Epithelial cell of esophagus (primary cell): ENCODE data around the gene HES4.
A peak's percentile ranks its signal among the peaks of the same experiment; 100 is the strongest.
"Not testable (repeated sequence)": the region's sequence is repeated elsewhere in the genome, so short reads cannot be mapped to it uniquely, and the experiment has no call there.

Experiments used
- DNase-seq: peaks from one replicate; pipeline ENCODE4 v3.0.0; 2010; ENCODE audit warnings: low read depth
- H3K4me3 ChIP-seq: 2 replicates; pipeline ENCODE4 v1.5.1; 2011; ENCODE audit warnings: mild to moderate bottlenecking, low read length, control low read depth
- TF ChIP-seq, protein P1 (sequence below): IDR thresholded peaks from 2 replicates; pipeline ENCODE4 v1.5.1; 2011; ENCODE audit warnings: low read depth, mild to moderate bottlenecking, low read length, control low read depth, inconsistent platforms; ENCODE audit not compliant: insufficient read depth; ENCODE audit errors: missing control alignments

Gene HES4

DNA sequence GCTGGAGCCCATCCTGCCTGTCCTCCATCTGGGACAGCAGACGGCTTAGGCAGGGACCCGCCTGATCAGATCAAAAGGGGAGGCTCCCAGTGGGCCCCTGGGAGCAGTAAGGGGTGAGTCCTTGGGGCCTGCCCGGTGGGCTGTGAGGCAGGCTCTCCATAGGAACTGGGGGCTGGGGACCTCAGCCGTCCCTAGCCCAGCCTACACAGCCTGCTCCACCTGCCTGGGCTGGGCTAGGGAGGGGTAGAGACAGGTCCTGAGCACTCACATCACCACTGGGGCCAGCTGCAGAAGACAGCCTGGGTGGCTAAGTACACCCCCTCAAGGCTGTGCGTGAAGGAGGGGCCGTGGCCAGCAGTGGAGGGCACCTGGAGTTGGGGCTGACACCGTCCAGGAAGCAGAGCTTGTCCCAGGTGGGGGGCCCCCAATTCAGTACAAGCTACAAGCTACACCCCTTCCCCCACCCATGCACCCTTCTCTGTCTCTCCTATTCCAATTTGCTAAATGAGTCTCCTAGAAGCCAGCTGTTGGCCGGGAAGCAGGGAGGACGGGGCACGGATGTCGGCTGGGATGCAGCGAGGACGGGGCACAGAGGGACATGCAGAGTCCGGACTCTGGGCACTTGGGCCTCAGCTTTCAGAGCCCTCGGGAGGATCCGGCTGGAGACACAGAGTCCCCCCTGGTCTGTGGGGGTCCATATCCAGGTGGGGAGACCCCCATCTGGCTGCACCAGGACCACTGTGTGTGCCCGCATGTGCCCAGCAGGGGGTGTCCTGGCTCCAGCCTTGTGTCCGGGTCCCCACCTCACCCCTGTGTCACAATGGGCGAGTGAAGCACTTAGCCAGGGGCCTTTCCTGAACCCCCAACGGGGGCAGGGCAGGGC is 15.1 kb upstream of the HES4 start:
- H3K4me3 ChIP-seq: no peak overlapping the region
- no peak for DNase-seq
- TF ChIP-seq, protein P1, sequence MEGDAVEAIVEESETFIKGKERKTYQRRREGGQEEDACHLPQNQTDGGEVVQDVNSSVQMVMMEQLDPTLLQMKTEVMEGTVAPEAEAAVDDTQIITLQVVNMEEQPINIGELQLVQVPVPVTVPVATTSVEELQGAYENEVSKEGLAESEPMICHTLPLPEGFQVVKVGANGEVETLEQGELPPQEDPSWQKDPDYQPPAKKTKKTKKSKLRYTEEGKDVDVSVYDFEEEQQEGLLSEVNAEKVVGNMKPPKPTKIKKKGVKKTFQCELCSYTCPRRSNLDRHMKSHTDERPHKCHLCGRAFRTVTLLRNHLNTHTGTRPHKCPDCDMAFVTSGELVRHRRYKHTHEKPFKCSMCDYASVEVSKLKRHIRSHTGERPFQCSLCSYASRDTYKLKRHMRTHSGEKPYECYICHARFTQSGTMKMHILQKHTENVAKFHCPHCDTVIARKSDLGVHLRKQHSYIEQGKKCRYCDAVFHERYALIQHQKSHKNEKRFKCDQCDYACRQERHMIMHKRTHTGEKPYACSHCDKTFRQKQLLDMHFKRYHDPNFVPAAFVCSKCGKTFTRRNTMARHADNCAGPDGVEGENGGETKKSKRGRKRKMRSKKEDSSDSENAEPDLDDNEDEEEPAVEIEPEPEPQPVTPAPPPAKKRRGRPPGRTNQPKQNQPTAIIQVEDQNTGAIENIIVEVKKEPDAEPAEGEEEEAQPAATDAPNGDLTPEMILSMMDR: peak; percentile 34

DNA sequence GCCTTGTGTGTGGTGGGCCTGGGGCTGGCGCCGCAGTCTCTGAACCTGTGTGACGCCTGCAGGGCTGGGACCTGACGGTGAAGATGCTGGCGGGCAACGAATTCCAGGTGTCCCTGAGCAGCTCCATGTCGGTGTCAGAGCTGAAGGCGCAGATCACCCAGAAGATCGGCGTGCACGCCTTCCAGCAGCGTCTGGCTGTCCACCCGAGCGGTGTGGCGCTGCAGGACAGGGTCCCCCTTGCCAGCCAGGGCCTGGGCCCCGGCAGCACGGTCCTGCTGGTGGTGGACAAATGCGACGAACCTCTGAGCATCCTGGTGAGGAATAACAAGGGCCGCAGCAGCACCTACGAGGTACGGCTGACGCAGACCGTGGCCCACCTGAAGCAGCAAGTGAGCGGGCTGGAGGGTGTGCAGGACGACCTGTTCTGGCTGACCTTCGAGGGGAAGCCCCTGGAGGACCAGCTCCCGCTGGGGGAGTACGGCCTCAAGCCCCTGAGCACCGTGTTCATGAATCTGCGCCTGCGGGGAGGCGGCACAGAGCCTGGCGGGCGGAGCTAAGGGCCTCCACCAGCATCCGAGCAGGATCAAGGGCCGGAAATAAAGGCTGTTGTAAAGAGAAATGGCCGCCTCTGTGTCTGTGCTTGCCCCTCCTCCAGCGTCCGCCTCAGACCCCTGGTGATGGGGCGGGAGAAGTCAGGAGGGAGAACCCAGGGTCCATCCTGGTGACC is 14.2 kb upstream of the HES4 start:
- H3K4me3 ChIP-seq: no peak overlapping the region
- no peak for DNase-seq

DNA sequence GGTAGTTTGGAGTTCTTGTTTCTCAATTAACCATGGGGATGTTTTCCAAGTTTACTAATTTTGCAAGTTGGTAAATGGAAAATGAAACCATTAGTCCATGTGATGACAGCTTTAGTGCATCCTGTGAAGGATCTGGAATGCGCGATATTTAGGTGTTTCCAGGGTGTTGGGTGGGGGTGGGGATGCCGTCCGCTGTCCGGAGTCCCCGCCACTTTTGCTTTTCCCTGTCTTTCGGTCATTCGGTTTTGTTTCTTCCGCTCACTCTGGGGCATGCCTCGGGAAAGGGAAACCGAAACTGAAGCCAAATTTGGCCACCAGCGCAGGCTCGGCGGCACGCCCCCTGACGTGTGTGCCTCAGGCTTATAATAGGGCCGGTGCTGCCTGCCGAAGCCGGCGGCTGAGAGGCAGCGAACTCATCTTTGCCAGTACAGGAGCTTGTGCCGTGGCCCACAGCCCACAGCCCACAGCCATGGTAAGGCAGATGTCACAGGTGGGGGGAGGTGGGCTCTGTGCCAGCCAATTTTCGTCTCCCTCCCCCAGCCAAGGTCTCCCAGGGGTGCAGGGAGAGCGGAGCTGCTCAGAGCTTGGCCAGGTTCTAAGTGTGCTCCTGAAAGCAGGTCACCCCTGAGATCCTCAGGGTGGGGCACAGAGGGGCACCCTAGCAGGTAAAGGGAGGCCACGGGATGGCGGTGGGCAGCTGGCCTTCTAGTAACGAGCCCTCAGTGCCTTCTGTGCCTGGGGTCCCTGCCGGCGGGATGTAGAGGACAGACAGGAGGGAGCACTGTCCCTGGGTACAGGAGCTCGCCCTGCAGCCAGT is 13.4 kb upstream of the HES4 start, which contains the start of gene ISG15:
Gene ISG15, plus strand, starts transcription at position 393 of the 817 bp plus-strand sequence. Its CDS starts 77 bp downstream, at position 470.
- TF ChIP-seq, protein P1: no peak
- peak within 1 kb of the TSS; percentile 63 for H3K4me3 ChIP-seq
- DNase-seq: peak; percentile 82

More for the DNA sequence above, 14.2 kb upstream of the HES4 start:
- TF ChIP-seq, protein P1: no peak

DNA sequence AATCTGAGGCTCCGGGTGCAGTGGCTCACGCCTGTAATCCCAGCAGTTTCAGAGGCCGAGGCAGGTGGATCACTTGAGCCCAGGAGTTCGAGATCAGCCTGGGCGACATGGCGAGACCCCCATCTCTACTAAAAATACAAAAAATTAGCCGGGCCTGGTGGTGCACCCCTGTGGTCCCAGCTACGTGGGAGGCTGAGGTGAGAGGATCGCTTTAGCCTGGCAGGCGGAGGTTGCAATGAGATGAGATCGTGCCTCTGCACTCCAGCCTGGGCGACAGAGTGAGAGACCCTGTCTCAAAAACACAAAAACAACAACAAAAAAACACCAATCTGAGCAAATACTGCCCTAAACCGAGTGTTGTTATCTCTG is 12.8 kb upstream of the HES4 start:
- H3K4me3 ChIP-seq: peak overlapping the region; percentile 63
- not testable (repeated sequence) for DNase-seq

DNA sequence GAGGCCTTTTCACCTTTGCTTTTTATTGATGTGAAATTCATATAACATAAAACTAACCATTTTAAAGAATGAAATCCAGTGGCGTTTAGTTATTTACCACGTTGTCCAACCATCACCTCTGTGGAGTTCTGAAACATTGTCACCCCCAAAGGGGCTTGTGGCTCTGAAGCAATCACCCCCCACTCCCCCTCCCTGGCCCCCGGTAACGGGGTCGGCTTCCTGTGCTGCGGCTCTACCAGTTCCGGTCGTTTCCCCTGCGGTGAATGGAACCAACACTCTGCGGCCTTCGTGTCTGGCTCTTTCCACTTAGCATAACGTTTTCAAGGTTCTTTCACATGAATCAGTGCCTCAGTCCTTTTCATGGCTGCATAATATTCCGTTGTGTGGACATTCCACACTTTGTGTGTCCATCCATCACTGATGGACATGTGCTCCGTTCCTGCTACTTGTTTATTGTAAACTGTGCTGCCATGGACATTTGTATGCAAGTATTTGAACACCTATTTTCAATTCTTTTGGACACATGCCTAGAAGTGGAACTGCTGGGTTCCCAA is 11.6 kb upstream of the HES4 start:
- TF ChIP-seq, protein P1: no peak
- no peak overlapping the region for H3K4me3 ChIP-seq
- DNase-seq: no peak

DNA sequence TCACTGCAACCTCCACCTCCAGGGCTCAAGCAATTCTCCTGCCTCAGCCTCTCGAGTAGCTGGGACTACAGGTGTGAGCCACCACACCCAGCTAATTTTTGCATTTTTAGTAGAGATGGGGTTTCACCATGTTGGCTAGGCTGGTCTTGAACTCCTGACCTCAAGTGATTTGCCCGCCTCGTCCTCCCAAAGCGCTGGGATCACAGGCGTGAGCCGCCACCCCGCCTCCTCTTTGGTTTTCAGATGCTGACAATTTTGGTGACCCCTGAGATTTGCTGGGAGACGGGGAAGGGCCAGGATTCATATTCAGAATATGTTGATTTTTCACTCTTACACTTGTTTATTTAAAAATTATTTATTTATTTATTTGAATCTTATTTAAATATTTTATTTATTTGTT is 10.2 kb upstream of the HES4 start:
- not testable (repeated sequence) for DNase-seq, H3K4me3 ChIP-seq

DNA sequence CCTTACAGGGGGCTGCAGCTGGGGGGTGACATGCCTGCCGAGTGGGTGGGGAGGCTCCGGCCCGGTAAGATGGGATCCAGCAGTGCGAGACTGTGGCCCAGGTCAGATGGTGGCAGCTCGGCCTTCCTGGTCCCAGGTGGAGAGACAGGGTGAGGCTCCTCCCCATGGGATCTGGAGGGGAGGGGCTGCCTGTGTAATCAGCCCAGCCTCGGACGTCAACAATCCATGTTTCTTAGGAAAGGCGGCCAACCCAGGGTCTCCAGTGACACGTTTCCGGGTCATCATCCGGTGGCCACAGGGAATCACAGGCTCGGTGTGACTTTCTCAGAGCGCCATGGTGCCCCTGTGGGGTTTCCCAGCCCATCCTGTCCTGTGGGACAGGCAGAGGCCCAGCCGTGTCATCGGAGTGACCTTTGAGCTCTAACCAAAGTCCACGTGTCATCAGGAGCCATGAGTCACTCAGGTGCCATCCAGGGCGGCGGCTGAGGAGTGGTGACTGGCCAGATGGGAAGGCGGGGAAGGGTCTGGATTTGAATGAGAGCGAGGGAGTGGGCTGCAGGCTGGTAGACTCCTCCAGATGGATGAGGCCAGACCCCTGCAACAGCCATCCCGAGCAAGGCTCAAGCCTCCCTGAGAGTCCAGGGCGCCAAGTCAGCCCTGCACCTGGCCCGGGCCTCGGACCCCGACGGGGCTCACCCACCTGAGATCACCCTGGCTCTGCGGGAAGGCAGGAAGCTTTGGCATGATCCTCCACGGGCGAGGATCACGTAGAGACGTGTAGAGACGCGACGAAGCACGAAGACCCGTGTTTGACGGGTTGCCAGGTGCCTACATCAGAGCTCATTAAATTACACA is 6.6 kb upstream of the HES4 start:
- TF ChIP-seq, protein P1: no peak
- H3K4me3 ChIP-seq: no peak overlapping the region
- no peak for DNase-seq
